GM18870 (cell line): ENCODE data around the gene GRM8.
A peak's percentile ranks its signal among the peaks of the same experiment; 100 is the strongest.

Experiments
- ATAC-seq: cut with Tn5 transposase; IDR thresholded peaks from one replicate; pipeline ENCODE4 v1.9.1; 2021; ENCODE audit warnings: moderate library complexity; ENCODE audit not compliant: unreplicated experiment

The GRM8 gene

GRCh38 chr7:126750207-126750911 lies 502.4 kb downstream of the GRM8 start:
- ATAC-seq: no peak

GRCh38 chr7:126728967-126729366 lies 523.8 kb downstream of the GRM8 start:
- ATAC-seq: no peak

GRCh38 chr7:126727930-126728391 lies 524.8 kb downstream of the GRM8 start:
- no peak for ATAC-seq

GRCh38 chr7:126723966-126724544 lies 528.7 kb downstream of the GRM8 start:
- ATAC-seq: no peak

- ATAC-seq: peak; percentile 88
These were observed 532.5 kb downstream of the GRM8 start for GRCh38 chr7:126720232-126720631.

GRCh38 chr7:126718419-126718818 lies 534.3 kb downstream of the GRM8 start:
- peak; percentile 46 for ATAC-seq

- ATAC-seq: no peak
These were observed 536.4 kb downstream of the GRM8 start for GRCh38 chr7:126716321-126716720.

GRCh38 chr7:126715076-126715475 lies 537.7 kb downstream of the GRM8 start:
- ATAC-seq: no peak

- peak; percentile 51 for ATAC-seq
These were observed 550.3 kb downstream of the GRM8 start for GRCh38 chr7:126702242-126703016.

- peak; percentile 88 for ATAC-seq
These were observed 551.7 kb downstream of the GRM8 start for GRCh38 chr7:126700807-126701604.

GRCh38 chr7:126699707-126700106 lies 553.0 kb downstream of the GRM8 start:
- peak; percentile 17 for ATAC-seq

- no peak for ATAC-seq
These were observed 553.8 kb downstream of the GRM8 start for GRCh38 chr7:126698909-126699308.

- no peak for ATAC-seq
These were observed 554.3 kb downstream of the GRM8 start for GRCh38 chr7:126698446-126698845.

GRCh38 chr7:126696256-126697038 lies 556.3 kb downstream of the GRM8 start:
- peak; percentile 18 for ATAC-seq

- no peak for ATAC-seq
These were observed 561.6 kb downstream of the GRM8 start for GRCh38 chr7:126690848-126691751.

GRCh38 chr7:126690104-126690503 lies 562.6 kb downstream of the GRM8 start:
- no peak for ATAC-seq

GRCh38 chr7:126689037-126689436 lies 563.7 kb downstream of the GRM8 start:
- ATAC-seq: no peak

- no peak for ATAC-seq
These were observed 566.3 kb downstream of the GRM8 start for GRCh38 chr7:126686474-126686873.

- ATAC-seq: no peak
These were observed 567.1 kb downstream of the GRM8 start for GRCh38 chr7:126685596-126685995.
